ENCODE measurements around the gene CORIN. TPM values are rescaled to one million over a fixed set of nuclear protein-coding genes. Genes with fewer than 3 reads are reported as not detected.
"Not testable (repeated sequence)": the region's sequence is repeated elsewhere in the genome, so short reads cannot be mapped to it uniquely, and the experiment has no call there.

Gene CORIN
- total RNA-seq, 1 donor from 2014 or later: 0.18 TPM

DNA sequence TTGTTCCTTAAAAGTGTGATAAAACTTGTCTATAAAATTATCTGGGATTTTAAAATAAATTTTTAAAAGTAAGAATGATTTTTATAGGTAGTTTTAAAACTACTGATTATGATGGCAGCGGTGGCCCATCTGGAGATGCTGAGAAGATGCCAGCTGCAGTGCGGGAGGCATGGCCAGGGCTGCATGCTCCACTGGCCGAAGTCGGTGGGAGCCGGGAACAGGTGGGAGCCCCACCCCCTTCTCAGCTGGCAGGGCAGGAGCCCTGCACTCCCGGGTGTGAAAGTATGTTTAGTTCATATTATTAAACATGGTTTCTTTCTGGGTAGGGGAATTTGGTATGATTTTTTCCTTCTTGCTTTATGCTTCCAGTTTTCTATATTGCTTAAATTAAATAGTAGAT, 63.8 kb downstream of the CORIN start:
- no peak for DNase-seq (ENCODE audit: extremely low read depth, low read depth, low spot score)

GRCh38 chr4:47771020-47771419, 66.8 kb downstream of the CORIN start:
- no peak for DNase-seq (ENCODE audit: extremely low read depth, low read depth, low spot score)

GRCh38 chr4:47767956-47768355, 69.9 kb downstream of the CORIN start:
- not testable (repeated sequence) for DNase-seq (ENCODE audit: extremely low read depth, low read depth, low spot score)

DNA sequence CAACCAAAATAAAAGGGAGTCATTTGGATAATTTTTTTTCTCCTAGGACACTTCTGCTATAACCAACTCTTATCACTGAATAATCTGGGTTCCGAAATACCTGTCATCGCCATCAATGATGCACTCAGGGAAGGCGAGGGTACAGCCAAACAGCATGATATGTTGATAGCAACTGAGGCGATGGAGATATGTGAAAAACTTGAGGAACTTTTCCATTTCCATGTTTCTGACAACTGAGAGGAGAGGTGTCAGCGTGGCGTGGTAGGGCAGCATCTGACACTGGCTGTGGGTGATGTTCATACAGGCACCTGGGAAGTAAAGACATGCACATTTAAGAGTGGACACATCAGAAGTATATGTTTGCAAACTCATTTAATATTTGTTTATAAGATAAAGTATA, 74.6 kb downstream of the CORIN start:
- no peak for DNase-seq (ENCODE audit: extremely low read depth, low read depth, low spot score)

DNA sequence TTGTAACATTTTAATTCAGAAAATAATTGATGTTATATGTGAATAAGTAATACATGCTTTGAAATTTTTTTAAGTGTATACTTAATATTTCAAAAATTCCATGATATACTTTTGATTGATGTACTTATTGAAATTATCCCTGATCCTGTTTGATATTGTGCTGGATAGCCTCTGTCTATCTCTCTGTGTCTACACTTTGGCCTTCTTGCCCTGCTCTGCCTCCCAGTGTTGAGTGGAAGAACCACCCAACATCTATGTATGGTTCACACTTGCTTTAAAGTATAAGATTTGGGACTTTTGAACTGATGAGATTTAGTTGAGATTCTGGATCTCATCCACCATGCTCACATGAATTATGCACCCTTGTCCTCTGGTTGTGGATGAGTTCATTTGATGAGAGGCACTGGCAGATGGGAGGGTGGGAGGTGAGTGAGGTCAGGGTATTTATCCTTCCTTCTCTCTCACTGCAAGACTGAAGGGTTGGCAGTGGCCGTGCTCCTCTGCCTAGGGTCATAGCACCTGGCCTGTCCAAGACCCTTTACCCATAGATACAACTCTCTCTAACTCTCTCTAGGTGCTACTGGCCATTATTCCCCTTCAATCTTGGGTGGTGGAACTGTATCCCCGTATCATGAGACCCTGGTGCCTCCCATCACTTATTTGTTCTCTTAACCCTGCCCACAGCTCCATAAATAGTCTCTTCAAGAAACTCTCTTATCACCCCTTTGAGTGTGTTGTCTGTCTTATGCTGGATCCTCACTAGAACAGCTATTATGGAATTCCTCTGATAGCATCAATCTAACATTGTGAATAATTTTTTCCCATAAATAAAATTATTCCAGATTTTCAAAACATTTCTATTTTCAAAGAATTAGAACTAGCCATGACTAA, 75.2 kb downstream of the CORIN start:
- no peak for DNase-seq (ENCODE audit: extremely low read depth, low read depth, low spot score)

DNA sequence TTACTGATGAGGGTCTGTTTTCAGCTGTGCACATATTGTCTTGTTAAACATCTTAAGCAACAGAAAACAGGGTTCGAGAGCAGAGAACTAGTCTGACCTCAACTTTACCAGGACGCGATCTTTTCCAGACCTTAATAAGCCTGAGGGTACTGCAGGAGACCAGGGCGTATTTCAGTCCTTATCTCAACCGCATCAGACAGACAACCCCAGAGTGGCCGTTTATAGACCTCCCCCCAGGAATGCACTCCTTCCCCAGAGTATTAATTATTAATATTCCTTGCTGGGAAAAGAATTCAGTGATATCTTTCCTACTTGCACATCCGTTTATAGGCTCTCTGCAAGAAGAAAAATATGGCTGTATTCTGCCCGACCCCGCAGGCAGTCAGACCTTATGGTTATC, 84.6 kb downstream of the CORIN start:
- not testable (repeated sequence) for DNase-seq (ENCODE audit: extremely low read depth, low read depth, low spot score)

- no peak for DNase-seq (ENCODE audit: extremely low read depth, low read depth, low spot score)
These were observed 85.7 kb downstream of the CORIN start for GRCh38 chr4:47752214-47752613.

- DNase-seq (ENCODE audit: extremely low read depth, low read depth, low spot score): no peak
These were observed 87.1 kb downstream of the CORIN start for GRCh38 chr4:47750788-47751187.

- no peak for DNase-seq (ENCODE audit: extremely low read depth, low read depth, low spot score)
These were observed 88.0 kb downstream of the CORIN start for GRCh38 chr4:47749858-47750257.

GRCh38 chr4:47749060-47749459, 88.8 kb downstream of the CORIN start:
- DNase-seq (ENCODE audit: extremely low read depth, low read depth, low spot score): no peak

- DNase-seq (ENCODE audit: extremely low read depth, low read depth, low spot score): no peak
These were observed 89.9 kb downstream of the CORIN start for GRCh38 chr4:47747846-47748494.

DNA sequence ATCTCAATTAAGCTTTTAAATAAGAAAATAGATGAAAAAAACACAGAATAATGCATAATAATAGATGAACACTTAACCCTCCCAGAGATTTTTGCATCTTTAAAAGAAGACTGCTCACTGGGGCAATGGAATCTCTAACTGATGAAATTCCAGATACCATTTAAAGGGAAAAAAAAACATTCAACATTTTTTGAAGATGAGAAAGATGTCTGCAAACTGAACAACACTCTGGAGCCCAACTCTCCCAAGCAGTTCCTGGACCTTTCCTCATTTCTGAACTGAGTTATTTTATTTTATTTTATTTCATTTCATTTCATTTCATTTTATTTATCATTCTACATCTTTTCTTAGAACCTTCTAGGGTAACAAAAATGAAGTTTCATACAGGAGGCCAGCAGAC, 90.7 kb downstream of the CORIN start:
- DNase-seq (ENCODE audit: extremely low read depth, low read depth, low spot score): no peak

DNA sequence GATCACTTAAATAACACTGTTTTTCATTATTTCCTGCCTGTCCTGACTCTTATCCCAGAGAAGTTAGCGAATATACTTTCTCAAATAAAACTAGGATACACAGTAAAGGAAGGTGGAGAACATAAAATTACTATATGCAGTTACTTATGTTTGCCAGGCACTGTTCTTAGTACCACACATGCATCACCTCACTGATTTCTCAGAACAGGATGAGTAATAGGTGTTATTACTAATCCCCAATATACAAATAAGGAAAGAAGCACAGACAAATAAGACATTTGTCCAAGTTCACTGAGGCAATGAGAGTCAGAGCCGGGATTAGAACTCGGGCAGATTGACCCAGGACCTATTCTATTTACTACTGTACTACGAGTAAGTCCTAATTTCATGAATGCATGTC, 91.7 kb downstream of the CORIN start:
- no peak for DNase-seq (ENCODE audit: extremely low read depth, low read depth, low spot score)

DNA sequence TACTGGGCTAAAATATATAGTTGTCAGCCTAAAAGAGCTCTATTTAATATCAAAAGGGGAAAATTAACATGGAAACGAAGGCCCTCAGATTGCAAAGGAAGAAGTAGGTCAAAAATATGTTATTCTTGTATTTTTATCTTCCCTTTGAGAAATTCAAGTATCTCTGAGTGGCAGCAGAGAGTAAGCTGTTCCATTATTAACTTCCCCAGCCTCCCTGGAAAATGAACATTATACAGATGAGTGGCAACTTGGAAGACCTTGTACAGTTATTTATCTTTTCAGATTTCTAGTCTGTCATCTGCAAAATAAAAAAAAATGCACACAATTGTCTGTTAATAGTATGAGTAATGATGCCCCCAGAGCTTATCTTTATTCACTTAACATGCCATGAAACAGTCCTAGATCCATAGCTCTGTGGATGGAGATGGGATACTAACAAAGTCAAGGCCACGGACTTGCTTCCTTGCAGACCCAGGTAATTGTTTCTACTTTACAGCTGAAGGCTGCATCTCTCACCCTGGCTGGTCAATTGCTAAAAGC, 93.0 kb downstream of the CORIN start:
- no peak for DNase-seq (ENCODE audit: extremely low read depth, low read depth, low spot score)

DNA sequence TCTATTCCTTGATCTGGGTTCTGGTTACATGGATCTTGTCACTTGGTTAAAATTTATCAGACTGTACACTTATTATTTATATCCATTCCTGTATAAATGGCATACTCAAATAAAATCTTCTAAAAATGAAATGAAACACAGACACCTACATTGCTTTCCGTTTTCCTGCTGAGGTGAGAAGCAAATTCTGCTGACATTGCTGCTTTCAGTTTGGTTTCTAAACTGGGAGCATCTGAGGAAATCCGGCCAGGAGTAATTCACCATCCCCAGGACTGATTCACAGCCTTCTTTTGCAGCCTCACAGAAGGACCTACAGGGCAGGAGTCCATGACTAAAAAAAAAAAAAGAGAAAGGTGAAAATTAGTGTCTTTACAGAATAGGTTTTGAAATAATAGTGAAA, 93.6 kb downstream of the CORIN start:
- no peak for DNase-seq (ENCODE audit: extremely low read depth, low read depth, low spot score)

DNA sequence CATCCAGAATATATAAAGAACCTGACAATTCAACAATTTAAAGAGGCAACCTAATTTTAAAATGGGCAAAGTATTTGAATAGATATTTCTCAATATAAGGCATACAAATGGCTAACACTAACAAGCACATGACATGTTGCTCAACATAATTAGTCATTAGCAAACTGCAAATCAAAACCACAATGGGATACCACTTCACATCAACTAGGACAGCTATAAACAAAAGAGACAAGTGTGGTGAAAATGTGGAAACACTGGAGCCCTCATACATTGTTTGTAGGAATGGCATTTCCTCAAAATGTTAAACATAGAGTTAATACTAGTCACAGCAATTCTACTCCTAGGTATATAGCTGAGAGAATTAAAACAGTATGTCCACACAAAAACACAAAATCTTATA, 96.7 kb downstream of the CORIN start:
- DNase-seq (ENCODE audit: extremely low read depth, low read depth, low spot score): no peak

DNA sequence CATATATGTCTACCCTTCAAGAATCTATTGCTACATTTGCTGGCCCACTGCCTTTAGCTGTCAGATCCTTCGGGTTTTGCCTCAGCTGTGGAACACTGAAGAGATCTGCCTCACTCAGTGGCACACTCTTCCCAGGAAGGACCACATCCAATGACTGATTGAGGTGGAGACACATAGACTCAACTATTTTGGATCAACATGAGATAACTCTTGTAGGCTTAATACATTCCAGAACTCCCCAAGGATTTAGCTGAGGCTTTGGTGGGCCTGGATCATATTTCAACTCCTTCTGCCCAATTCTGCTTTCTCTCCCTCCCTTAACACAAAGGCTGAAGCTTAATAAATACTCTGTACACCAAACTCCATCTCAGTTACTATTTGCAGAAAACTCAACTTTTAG, 100.5 kb downstream of the CORIN start:
- no peak for DNase-seq (ENCODE audit: extremely low read depth, low read depth, low spot score)

- no peak for DNase-seq (ENCODE audit: extremely low read depth, low read depth, low spot score)
These were observed 101.3 kb downstream of the CORIN start for GRCh38 chr4:47736555-47736954.

GRCh38 chr4:47736146-47736545, 101.7 kb downstream of the CORIN start:
- DNase-seq (ENCODE audit: extremely low read depth, low read depth, low spot score): no peak

DNA sequence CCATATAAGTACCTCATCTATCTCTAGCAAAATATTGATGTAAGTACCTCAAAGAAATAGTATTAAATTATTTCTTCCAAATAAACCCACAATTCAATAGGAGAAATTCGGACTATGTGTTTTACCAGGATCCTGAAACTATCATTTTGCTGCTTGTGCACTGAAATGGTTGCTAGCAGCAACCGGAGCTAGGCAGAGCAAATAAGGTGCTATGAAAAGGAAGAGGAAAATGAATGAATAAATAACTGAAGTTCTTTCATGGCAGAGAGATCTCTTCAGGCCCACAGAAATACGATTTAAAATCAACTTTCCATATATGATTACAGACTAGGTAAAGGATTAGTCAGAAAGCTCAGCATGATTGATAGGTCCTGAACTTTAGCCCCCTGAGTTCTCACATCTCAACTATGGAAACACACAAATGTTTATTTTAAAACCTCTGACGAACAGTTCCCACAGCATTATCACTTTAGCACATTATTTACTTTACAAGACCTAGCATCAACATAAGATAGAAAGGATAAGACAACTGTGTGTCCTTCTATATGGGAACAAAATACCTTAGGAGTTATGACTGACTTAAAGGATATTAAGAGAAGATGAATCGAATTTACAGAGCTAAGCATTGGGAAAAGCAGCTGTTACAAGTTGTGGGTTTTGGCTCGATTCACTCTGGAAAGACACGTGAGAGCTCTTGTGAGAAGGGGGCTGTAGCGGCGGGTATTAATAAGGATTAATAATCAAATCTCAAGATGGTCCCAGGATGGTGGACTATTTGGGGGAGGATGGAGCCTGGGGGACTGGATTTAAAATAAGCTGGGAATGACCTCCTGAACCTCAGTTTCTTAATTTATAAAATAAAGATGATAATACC, 104.3 kb downstream of the CORIN start:
- no peak for DNase-seq (ENCODE audit: extremely low read depth, low read depth, low spot score)

DNA sequence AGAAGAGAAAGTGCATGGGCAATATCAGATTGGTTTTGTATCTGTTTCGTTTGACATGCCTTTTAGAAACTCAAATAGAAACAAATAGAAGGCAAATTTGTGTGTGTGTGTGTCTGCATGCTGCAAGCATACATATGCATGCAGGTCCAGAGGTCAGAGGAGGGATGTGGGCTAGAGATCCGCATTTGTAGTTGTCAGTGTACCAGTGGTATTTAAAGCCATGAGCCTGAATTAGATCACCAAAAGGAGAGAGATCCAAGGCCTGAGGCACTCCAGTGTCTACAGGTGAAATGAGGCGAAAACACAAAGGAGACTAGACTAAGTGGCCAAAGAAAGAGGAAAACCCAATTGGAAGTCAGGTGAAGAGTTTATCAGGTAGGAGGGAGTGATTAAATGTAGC, 106.7 kb downstream of the CORIN start:
- no peak for DNase-seq (ENCODE audit: extremely low read depth, low read depth, low spot score)

All from glomerular endothelial cell (primary cell).